ENCODE measurements around the gene CXCR1.
"Not testable (repeated sequence)": the region's sequence is repeated elsewhere in the genome, so short reads cannot be mapped to it uniquely, and the experiment has no call there.

Gene CXCR1

DNA sequence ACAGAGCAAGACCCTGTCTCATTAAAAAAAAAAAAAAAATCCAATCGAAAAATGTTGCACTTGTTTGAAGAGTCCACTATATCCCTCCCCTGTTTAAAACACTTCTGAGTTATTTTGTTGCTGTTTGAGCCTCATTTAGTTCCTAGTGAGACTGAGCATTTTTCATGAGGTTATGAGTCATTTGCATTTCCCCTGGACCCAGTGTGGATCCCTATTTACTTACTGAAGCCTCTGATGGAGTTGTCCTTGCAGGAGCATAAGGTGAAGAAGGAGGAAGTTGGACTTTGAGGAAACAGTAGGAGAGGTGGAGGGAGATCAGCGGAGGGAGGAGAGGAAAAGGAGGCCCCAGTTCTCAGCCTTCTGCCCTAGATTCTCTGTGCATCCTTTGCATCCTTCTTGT lies 5.1 kb downstream of the CXCR1 start:
- no peak for DNase-seq (ENCODE audit: low spot score)

- no peak for DNase-seq (ENCODE audit: low spot score)
These were observed 10.7 kb downstream of the CXCR1 start for GRCh38 chr2:218155953-218156479.

DNA sequence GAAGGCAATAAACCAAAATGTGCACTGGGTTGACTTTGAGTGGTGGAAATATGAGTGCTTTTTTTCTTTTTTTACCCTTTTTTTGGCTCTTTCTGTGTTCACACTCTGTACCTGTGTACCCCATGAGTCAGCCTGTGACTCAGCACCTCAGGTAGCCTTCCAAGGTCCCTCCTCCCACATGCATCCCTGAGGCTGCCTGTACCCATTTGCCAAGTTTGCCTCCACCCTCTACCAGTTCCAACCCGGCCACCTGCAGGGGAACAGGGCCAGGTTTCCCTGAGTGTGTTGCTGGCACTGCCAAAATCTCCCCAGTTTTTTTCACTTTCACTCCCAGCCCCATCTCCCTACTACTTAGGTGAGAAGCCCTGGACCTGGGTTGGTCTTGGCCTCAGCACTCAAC lies 14.0 kb downstream of the CXCR1 start:
- DNase-seq (ENCODE audit: low spot score), result no peak

DNA sequence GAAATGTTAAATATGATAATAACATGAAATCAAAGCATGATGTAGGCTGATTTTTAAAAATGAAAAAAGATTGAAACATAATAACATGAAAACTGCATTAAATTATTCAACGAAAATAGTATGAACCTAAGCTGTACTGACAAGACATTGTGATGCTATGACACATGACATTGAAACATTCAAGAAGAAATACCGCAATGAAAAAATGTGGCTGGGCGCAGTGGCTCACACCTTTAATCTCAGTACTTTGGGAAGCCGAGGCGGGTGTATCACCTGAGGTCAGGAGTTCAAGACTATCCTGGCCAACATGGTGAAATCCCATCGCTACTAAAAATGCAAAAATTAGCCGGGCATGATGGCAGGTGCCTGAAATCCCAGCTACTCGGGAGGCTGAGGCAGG lies 14.6 kb downstream of the CXCR1 start:
- no peak for DNase-seq (ENCODE audit: low spot score)

DNA sequence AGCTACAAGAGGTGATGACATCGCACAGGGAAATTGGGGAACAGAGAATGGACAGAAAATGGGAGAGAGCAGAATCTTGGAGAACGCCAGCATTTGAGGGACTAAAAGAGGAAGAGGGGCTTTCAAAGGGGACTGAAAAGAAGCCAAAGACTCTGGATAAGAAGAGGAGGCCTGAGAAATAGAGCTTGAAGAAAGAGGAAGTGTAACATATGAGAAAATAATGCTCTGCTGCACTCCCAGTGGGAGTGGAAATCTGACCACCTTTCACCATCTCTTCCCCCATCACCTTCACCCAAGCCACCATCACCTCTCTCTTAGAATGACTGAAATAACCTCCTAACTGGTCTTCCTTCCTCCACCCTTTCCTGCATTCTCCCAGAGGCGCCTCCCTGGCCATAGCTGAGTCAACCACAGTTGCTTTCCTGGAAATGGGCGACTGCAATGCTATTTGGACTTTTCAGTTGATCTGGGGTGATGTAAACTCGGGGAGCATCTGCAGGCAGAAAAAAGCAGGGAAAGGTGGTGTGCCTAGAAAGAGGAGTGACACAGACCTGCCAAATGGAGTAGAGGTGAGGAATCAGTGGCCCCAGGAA lies 16.8 kb downstream of the CXCR1 start:
- DNase-seq (ENCODE audit: low spot score), result no peak

- DNase-seq (ENCODE audit: low spot score), result no peak
These were observed 17.7 kb downstream of the CXCR1 start for GRCh38 chr2:218149098-218149497.

- DNase-seq (ENCODE audit: low spot score), result no peak
These were observed 20.7 kb downstream of the CXCR1 start for GRCh38 chr2:218146056-218146455.

GRCh38 chr2:218145124-218145523 lies 21.6 kb downstream of the CXCR1 start:
- no peak for DNase-seq (ENCODE audit: low spot score)

DNA sequence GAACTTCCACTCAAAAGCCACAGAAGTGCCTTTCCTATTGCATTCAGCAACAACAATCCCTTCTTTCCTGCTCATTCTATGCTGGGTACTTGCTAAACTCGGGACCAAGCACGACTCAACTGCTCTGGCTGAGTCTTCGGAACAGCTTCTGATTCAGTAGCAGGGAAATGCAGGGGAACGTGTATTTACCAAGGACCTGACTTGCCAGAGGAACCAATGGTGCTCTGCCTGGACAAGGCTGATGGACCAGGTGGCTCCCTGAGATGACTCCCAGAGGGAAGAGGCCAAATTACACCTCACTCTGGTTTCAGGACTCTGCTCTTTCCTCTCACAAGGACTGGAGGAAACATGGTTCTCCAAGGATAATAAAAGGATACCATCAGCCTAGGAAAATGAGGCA lies 28.7 kb downstream of the CXCR1 start:
- no peak for DNase-seq (ENCODE audit: low spot score)

DNA sequence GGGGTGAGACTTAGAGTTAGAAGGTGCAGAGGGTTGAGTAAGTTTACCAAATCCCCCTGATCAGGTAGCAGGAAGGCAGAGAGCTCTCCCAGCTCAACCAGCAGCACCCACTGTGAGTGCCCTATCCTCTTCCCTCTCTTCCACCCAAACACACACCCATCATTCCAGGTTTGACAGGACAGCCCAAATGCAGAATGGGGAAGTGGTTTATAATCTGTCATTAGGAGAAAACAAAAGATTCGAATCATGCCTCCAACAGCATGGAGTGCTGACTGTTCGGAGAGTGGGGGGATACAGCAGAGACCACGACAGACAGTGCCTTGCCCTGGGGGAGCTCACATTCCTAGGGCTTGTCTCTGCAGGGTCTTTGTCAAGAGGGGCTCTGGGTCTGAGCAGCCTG lies 29.2 kb downstream of the CXCR1 start:
- no peak for DNase-seq (ENCODE audit: low spot score)

- DNase-seq (ENCODE audit: low spot score), result no peak
These were observed 35.9 kb downstream of the CXCR1 start for GRCh38 chr2:218130822-218131221.

DNA sequence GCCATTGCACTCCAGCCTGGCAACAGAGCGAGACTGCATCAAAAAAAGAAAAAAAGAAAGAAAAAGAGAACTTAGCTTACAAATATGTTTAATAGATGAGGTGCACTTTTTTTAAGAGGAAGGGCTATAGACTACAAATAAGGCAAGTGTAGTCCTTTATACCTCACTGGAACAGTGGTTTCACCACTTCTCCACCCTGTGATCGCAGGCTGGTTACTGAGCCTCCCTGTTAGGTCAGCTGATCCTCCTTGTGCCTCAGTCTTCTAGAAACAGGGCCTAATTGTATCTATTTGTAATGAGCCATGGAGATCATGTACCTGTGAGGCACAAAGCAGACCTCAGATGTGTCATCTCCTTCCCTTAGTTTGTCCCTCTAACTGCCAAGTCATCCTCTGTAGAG lies 36.4 kb downstream of the CXCR1 start:
- no peak for DNase-seq (ENCODE audit: low spot score)

DNA sequence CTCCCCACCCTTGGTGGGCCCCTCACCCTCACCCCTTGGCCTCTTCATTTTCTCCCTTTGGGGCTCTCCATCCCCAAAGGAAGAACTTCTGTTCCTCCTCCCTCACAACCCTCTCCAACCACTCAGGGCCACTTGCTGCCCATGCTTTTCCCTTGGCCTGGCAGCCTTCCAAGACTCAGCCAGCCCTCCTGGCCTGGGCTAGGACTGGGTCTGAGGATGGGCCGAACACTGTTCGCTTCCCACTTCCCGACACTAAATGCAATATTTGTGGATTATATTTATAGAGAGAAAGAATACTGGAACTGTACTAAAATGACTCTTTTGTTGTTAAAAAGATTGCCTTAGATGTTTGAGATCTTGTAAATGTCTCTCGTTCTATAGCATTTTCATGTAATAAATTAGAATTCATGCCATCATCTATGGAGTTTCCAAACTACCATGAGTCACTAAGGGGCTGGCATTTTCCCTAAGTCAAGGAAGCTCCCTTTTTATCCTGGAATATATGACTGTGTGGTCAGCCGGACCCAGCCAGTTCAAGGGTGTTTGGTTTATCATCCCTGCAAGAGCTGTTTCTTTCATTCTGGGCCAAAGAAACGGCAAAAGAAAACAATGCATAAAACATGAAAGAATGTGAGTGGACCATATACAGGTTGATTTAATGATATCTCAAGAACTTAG lies 37.2 kb downstream of the CXCR1 start:
- DNase-seq (ENCODE audit: low spot score), result no peak

DNA sequence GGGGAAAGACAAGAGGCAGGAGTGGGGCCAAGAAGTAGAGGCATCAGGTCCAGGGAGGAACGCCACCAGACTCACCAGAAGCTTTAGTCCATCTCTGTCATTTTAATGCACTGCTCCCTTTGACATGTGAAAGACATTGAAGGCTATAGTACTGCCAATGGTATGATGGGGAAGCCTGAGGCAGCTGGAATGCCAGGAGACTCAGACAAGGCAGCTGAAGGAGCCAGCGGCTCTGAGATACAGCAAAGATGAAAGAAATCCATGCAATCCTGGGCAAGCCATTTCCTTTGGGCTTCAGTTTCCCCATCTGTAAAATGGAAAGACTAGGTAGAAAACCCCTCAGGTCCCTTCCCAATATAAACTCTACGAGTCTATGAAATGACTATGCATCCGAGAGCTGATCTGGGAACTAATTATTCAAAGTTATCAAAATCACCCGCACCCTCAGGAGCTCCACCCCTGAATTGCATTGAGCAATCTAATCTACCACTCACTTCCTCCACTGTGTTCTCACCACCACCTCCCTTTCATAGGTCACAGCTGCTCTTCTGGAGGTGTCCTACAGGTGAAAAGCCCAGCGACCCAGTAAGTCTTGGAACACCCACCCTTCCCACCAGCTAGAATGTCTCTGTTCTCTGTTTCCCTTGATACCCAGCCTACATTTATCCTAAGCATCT lies 37.8 kb downstream of the CXCR1 start:
- DNase-seq (ENCODE audit: low spot score), result no peak

DNA sequence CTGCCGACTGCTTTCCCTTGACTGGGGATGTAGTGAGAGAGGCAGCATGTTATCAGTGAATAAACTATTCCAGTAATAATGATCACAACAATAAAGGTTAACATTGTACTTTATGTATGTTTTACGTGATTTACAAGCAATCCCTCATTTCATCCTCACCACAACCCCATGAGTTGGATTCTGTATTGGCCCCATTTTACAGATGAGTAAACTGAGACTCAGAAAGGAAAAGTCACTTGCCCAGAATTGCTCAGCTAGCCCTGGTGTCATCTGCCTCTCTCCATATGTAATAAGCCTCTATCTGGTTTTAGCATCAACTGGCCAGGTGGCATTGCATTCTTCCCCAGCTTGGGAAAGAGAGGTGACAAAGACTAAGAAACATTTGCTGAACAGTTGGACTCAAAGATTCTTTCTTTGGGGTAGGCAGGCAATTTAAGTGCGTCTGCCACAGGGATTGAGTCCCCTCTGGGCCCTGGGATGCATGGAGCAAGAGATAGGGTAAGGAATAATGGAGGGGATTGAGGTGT lies 38.8 kb downstream of the CXCR1 start:
- DNase-seq (ENCODE audit: low spot score), result no peak

DNA sequence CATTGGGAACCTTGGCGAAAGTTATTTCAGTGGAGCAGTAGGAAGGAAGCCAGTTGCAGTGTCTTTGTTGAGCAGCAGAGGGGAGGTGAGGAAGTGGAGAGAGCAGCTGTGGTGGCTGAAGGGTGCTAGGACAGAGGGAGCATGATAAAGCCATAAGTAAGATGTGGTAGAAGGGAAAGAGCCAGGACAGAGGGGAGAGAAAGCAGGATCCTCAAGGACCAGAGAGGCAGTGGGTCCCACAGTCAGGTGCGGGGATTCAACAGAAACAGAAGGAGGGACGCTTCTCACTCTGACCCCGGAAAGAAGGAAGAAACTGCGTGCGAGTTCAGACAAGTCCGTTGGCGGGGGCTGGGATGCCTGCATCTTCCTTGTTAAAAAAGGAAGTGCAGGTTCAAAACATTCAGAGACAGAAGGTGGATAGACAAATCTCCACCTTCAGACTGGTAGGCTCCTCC lies 41.1 kb downstream of the CXCR1 start, which contains the start of gene CXCR2:
Gene CXCR2, plus strand, starts transcription at position 403 of the 455 bp plus-strand sequence. CDS start 8,774 bp downstream, outside the sequence.
- peak; percentile 20 for DNase-seq (ENCODE audit: low spot score)

GRCh38 chr2:218125095-218125494 lies 41.7 kb downstream of the CXCR1 start:
- no peak for DNase-seq (ENCODE audit: low spot score)

GRCh38 chr2:218123986-218124385 lies 42.8 kb downstream of the CXCR1 start:
- no peak for DNase-seq (ENCODE audit: low spot score)

GRCh38 chr2:218122286-218122685 lies 44.5 kb downstream of the CXCR1 start:
- not testable (repeated sequence) for DNase-seq (ENCODE audit: low spot score)

- DNase-seq (ENCODE audit: low spot score), result not testable (repeated sequence)
These were observed 45.0 kb downstream of the CXCR1 start for GRCh38 chr2:218121789-218122188.

Data from Ammon's horn (tissue), 1 donor.